22Rv1 (cell line): ENCODE data around the gene TRAF3.

ENCODE experiments used
- CTCF ChIP-seq: fragments of 450-650 bp; IDR thresholded peaks from 2 replicates; pipeline ENCODE4 v1.5.1; 2017; ENCODE audit warnings: mild to moderate bottlenecking
- ZFX ChIP-seq: fragments of 450-650 bp; IDR thresholded peaks from 2 replicates; pipeline ENCODE4 v1.6.1; 2017; ENCODE audit warnings: antibody characterized with exemption, borderline replicate concordance

GRCh38 chr14:102872020-102872419, 94.8 kb downstream of the TRAF3 start:
- no peak for TF ChIP-seq CTCF
- no peak for TF ChIP-seq ZFX
